Colonic mucosa (tissue), 4 donors: ENCODE data around the gene OPCML. TPM values are rescaled to one million over a fixed set of nuclear protein-coding genes. Genes with fewer than 3 reads are reported as not detected.

Experiments used
- DNase-seq: peaks from one replicate; pipeline ENCODE4 v3.0.0-alpha.2; 2020
- H3K27ac ChIP-seq: fragments of 200-600 bp; one replicate; pipeline ENCODE4 v1.8.0; 2021
- H3K27me3 ChIP-seq: fragments of 200-600 bp; one replicate; pipeline ENCODE4 v1.8.0; 2021
- H3K36me3 ChIP-seq: fragments of 200-600 bp; one replicate; pipeline ENCODE4 v1.8.0; 2021
- H3K4me1 ChIP-seq: fragments of 200-600 bp; one replicate; pipeline ENCODE4 v1.8.0; 2021; ENCODE audit warnings: mild to moderate bottlenecking
- H3K4me3 ChIP-seq: fragments of 200-600 bp; one replicate; pipeline ENCODE4 v1.8.0; 2021
- H3K9ac ChIP-seq, 2 donors: one replicate each; pipeline ENCODE4 v1.7.0; 2013; ENCODE audit warnings: control low read depth in 2 of 2, low read depth in 2 of 2, low read length in 2 of 2
- H3K9me3 ChIP-seq: fragments of 200-600 bp; one replicate; pipeline ENCODE4 v1.8.0; 2021
- CTCF ChIP-seq: fragments of 200-600 bp; IDR thresholded peaks from one replicate; pipeline ENCODE4 v1.8.0; 2022; ENCODE audit warnings: antibody characterized with exemption, mild to moderate bottlenecking
- intact Hi-C: fragments of 100-400 bp; cut with DNase I; formaldehyde crosslinking; loops from one replicate; pipeline ENCODE4 v1.14.1; 2022
- total RNA-seq, 2 donors: library from RNA; stranded (reverse); fragmentation: NEBNext Ultra II Directional in 1 of 2; extraction: Animal tissue kit (Norgen Biotek cat#: 25700) in 1 of 2; gene quantifications; one replicate each; pipeline ENCODE4 v1.2.1, GENCODE V29; 2021
- donor health status: healthy.
- donor health status: DM: no; HTN: no; CAD: no.
- donor health status: DM: no; HTN: no; CAD: no.

OPCML gene
- total RNA-seq, 2 donors from 2014 or later, result 0.08 TPM; not detected in 1

GRCh38 chr11:132751516-132752250 lies 780.6 kb downstream of the OPCML start:
- no peak for TF ChIP-seq CTCF
- no peak for DNase-seq
- Histone ChIP-seq H3K9me3 (no peaks in the 10 kb centered on the region), H3K27ac (no peak overlapping the region), H3K4me3 (no peak overlapping the region), H3K27me3 (no peaks in the 10 kb centered on the region), H3K9ac (no peak overlapping the region), H3K4me1 (no peaks in the 10 kb centered on the region), H3K36me3 (no peaks in the 10 kb centered on the region)
- intact Hi-C loops, result no loop called here

- no peaks in the 10 kb centered on the region for H3K27me3 ChIP-seq
- no peak overlapping the region for H3K4me3 ChIP-seq
- DNase-seq, result no peak
- no peaks in the 10 kb centered on the region for H3K36me3 ChIP-seq
- TF ChIP-seq CTCF, result no peak
- H3K9ac ChIP-seq, result no peak overlapping the region
- no peak overlapping the region for H3K27ac ChIP-seq
- intact Hi-C loops, result no loop called here
- no peaks in the 10 kb centered on the region for H3K4me1 ChIP-seq
- no peaks in the 10 kb centered on the region for H3K9me3 ChIP-seq
These were observed 786.0 kb downstream of the OPCML start for GRCh38 chr11:132746305-132746704.

GRCh38 chr11:132745306-132745705 lies 787.0 kb downstream of the OPCML start:
- intact Hi-C loops, result no loop called here
- Histone ChIP-seq H3K36me3 (no peaks in the 10 kb centered on the region), H3K27ac (no peak overlapping the region), H3K9ac (no peak overlapping the region), H3K4me3 (no peak overlapping the region), H3K9me3 (no peaks in the 10 kb centered on the region), H3K4me1 (no peaks in the 10 kb centered on the region), H3K27me3 (no peaks in the 10 kb centered on the region)
- DNase-seq, result no peak
- no peak for TF ChIP-seq CTCF

GRCh38 chr11:132744771-132745170 lies 787.5 kb downstream of the OPCML start:
- Histone ChIP-seq H3K27ac (no peak overlapping the region), H3K9ac (no peak overlapping the region), H3K36me3 (no peaks in the 10 kb centered on the region), H3K4me3 (no peak overlapping the region), H3K9me3 (no peaks in the 10 kb centered on the region), H3K4me1 (no peaks in the 10 kb centered on the region), H3K27me3 (no peaks in the 10 kb centered on the region)
- intact Hi-C loops, result no loop called here
- TF ChIP-seq CTCF, result no peak
- no peak for DNase-seq

GRCh38 chr11:132743601-132744000 lies 788.7 kb downstream of the OPCML start:
- intact Hi-C loops, result no loop called here
- no peaks in the 10 kb centered on the region for H3K4me1 ChIP-seq
- no peak overlapping the region for H3K27ac ChIP-seq
- no peak overlapping the region for H3K4me3 ChIP-seq
- H3K9ac ChIP-seq, result no peak overlapping the region
- no peak for DNase-seq
- H3K27me3 ChIP-seq, result no peaks in the 10 kb centered on the region
- H3K36me3 ChIP-seq, result no peaks in the 10 kb centered on the region
- TF ChIP-seq CTCF, result no peak
- H3K9me3 ChIP-seq, result no peaks in the 10 kb centered on the region
